Nephron progenitor cell (in vitro differentiated cells): ENCODE measurements around the gene PLCD4.

ENCODE experiments used
- DNase-seq: peaks from one replicate; pipeline ENCODE4 v3.0.0; 2021
- H3K27ac Mint-ChIP-seq: 2 replicates; pipeline ENCODE4 v1.8.0; 2021; ENCODE audit warnings: mild to moderate bottlenecking, moderate library complexity, mixed read lengths
- H3K27me3 Mint-ChIP-seq: 2 replicates; pipeline ENCODE4 v1.8.0; 2021; ENCODE audit warnings: mild to moderate bottlenecking, low read depth, mixed read lengths; ENCODE audit not compliant: poor library complexity
- H3K36me3 Mint-ChIP-seq: 2 replicates; pipeline ENCODE4 v1.8.0; 2021; ENCODE audit warnings: low read depth, mixed read lengths
- H3K4me1 Mint-ChIP-seq: 2 replicates; pipeline ENCODE4 v1.8.0; 2021; ENCODE audit warnings: mixed read lengths
- H3K4me3 Mint-ChIP-seq: 2 replicates; pipeline ENCODE4 v1.8.0; 2021; ENCODE audit warnings: mild to moderate bottlenecking, moderate library complexity, mixed read lengths
- H3K9me3 Mint-ChIP-seq: 2 replicates; pipeline ENCODE4 v1.8.0; 2021; ENCODE audit warnings: mild to moderate bottlenecking, moderate library complexity, mixed read lengths
- TF ChIP-seq, protein P1 (sequence below): fragments of 200-600 bp; sonication (generic); IDR thresholded peaks from 2 replicates; pipeline ENCODE4 v1.5.0; 2021; ENCODE audit warnings: antibody characterized with exemption

Gene PLCD4

DNA sequence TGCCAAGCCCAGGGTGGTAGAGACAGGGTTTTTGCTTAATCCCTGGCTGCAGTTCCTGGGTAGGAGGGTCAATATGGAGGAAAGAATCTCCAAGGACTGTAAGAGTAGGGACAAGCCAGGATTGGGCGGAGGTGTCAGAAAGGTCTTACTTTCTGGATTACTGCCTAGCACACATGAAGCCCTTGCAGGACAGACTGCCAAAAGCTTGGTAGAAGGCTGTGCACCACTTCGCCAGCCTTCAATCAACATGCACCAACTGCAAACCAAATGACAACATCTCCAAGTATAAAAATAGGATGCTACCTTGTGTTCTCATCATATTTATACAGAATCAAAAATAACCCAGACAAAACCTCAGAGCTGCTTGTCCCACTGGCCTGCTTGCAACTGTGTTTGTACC, 48.1 kb downstream of the PLCD4 start:
- TF ChIP-seq, protein P1, sequence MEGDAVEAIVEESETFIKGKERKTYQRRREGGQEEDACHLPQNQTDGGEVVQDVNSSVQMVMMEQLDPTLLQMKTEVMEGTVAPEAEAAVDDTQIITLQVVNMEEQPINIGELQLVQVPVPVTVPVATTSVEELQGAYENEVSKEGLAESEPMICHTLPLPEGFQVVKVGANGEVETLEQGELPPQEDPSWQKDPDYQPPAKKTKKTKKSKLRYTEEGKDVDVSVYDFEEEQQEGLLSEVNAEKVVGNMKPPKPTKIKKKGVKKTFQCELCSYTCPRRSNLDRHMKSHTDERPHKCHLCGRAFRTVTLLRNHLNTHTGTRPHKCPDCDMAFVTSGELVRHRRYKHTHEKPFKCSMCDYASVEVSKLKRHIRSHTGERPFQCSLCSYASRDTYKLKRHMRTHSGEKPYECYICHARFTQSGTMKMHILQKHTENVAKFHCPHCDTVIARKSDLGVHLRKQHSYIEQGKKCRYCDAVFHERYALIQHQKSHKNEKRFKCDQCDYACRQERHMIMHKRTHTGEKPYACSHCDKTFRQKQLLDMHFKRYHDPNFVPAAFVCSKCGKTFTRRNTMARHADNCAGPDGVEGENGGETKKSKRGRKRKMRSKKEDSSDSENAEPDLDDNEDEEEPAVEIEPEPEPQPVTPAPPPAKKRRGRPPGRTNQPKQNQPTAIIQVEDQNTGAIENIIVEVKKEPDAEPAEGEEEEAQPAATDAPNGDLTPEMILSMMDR = no peak
- Mint-ChIP-seq H3K27me3 (peaks cover 6% of the 10 kb centered on the region), H3K9me3 (no peaks in the 10 kb centered on the region), H3K36me3 (peaks cover 34% of the 10 kb centered on the region), H3K4me1 (peaks cover 28% of the 10 kb centered on the region), H3K4me3 (no peak overlapping the region), H3K27ac (no peak overlapping the region)
- DNase-seq = no peak

DNA sequence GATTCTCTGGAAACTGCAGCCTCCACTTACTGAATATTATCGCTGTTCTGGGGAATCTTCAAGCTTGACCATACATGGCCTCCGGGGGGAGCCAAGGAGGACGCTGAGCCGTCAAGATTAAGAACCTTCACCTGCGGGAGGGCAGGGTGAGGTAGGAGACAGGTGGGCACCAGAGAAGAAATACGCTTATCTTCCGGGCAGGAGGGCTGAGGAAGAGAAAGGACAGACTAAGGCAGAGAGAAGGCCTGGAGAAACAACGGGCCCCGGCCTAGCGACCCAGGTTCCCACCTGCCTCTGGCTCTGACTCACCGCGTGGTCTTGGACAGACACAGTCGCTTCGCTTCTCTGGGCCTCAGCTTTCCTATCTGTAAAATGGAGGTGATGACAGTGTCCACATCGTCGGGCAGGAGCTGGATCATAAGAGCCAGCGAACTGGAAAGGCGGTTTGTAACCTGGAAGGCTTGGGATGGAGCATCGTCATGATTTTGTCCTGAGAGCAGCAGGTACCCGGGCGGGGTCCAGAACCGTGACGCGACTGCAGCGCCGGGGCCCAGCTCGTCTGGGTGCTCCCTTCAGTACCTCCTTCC, 51.1 kb downstream of the PLCD4 start:
- H3K4me1 Mint-ChIP-seq = peaks cover 28% of the 10 kb centered on the region
- peak; percentile 47 for DNase-seq
- H3K27ac Mint-ChIP-seq = peak overlapping the region; percentile 70
- TF ChIP-seq, protein P1 = peak; percentile 43
- peaks cover 6% of the 10 kb centered on the region for H3K27me3 Mint-ChIP-seq
- H3K9me3 Mint-ChIP-seq = no peaks in the 10 kb centered on the region
- H3K36me3 Mint-ChIP-seq = peaks cover 33% of the 10 kb centered on the region
- H3K4me3 Mint-ChIP-seq = peak overlapping the region; percentile 99

DNA sequence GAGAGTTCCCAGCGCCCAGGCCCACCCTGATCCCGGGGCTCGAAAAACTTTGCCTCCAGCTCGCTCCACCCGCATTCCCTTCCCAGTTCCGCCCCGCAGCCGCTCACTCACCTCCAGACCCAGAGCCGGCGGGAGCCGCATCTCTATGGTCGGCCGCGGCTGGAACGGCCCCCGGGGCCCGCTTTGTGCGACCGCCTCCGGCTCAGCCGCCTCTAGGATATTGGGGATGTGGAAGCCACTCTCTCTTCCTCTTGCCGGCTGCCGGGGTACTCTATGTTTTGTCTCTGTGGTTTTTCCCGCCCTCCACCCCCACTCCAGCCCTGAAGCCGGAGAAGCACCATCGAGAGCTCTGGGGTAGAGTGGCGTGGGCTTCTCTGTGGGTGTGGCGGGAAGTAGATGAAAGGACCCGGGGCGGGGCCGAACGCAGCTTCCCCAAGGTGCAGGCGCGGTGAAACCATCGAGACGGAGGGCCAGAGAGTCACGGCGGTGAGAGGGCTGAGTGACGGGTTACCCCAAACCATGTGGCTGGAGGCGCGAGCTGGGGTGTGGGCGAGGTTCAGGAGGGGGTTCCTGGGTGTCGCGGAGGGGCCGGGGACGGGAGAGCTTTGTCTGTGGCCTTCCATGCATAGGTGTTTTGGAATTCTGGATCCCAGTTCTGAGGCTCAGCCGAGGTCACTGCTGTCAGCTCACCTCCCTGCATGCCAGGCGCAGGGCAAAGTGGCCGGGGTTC, 51.7 kb downstream of the PLCD4 start, which contains the start of the genes BCS1L and ZNF142:
Gene BCS1L (plus strand): TSS at position 426 of the 730 bp plus-strand sequence. CDS start 1,305 bp downstream, outside the sequence.
Gene ZNF142 (minus strand): TSS at position 366 of the 730 bp plus-strand sequence. CDS start 3,194 bp downstream, outside the sequence.
- peak within 1 kb of the TSS; percentile 99 for H3K4me3 Mint-ChIP-seq

DNA sequence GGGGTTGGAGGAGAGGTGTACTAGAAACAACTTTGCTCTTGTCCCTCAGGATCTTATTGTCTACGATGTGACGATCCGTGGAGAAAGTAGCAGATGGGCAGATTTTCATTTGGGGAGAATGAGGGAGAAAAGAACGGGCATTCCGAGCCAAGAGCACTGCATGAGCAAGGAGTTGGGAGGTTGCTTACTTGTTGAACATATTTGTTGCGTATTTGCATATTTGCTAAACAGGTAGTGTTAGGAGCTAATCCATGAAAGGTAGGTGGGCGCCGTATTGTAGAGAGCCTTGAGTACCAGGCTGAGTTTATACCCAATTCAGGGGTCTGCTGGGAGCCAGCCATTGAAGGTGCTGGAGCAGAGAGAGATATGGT, 52.3 kb downstream of the PLCD4 start:
- TF ChIP-seq, protein P1 = no peak
- H3K4me3 Mint-ChIP-seq = peak overlapping the region; percentile 99
- peaks cover 28% of the 10 kb centered on the region for H3K4me1 Mint-ChIP-seq
- no peak overlapping the region for H3K27ac Mint-ChIP-seq
- no peaks in the 10 kb centered on the region for H3K9me3 Mint-ChIP-seq
- no peak for DNase-seq
- H3K36me3 Mint-ChIP-seq = peaks cover 40% of the 10 kb centered on the region
- peaks cover 6% of the 10 kb centered on the region for H3K27me3 Mint-ChIP-seq

More for the DNA sequence above, 51.7 kb downstream of the PLCD4 start, which contains the start of the genes BCS1L and ZNF142:
- peaks cover 6% of the 10 kb centered on the region for H3K27me3 Mint-ChIP-seq
- TF ChIP-seq, protein P1 = no peak
- peak within 1 kb of the TSS; percentile 70 for H3K27ac Mint-ChIP-seq
- H3K9me3 Mint-ChIP-seq = no peaks in the 10 kb centered on the region
- peaks cover 28% of the 10 kb centered on the region for H3K4me1 Mint-ChIP-seq
- H3K36me3 Mint-ChIP-seq = peaks cover 36% of the 10 kb centered on the region
- peak; percentile 91 for DNase-seq

DNA sequence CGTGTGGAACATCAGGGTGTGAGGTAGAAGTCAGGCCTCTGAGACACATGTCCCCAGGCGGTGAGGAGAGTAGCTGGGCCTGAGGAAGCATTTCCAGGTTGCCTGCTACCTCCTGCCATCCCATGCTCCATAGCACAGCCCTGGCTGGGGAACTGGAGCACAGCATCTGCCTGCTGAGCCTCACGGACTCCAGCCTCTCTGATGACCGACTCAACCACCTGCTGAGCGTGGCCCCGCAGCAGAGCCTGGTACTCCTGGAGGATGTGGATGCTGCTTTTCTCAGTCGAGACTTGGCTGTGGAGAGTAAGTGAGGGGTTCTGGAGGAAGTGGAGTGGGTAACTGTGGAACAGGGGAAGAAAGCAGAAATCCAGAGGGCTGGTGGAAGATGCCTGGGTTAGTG, 54.7 kb downstream of the PLCD4 start:
- Mint-ChIP-seq H3K36me3 (peaks cover 45% of the 10 kb centered on the region), H3K4me3 (no peak overlapping the region), H3K9me3 (no peaks in the 10 kb centered on the region), H3K27me3 (peaks cover 3% of the 10 kb centered on the region), H3K4me1 (peaks cover 28% of the 10 kb centered on the region), H3K27ac (peak overlapping the region; percentile 41)
- TF ChIP-seq, protein P1 = no peak
- no peak for DNase-seq
